Measurements from ENCODE around the gene SERINC5.
A peak's percentile ranks its signal among the peaks of the same experiment; 100 is the strongest.
"Not testable (repeated sequence)": the region's sequence is repeated elsewhere in the genome, so short reads cannot be mapped to it uniquely, and the experiment has no call there.

Gene SERINC5

DNA sequence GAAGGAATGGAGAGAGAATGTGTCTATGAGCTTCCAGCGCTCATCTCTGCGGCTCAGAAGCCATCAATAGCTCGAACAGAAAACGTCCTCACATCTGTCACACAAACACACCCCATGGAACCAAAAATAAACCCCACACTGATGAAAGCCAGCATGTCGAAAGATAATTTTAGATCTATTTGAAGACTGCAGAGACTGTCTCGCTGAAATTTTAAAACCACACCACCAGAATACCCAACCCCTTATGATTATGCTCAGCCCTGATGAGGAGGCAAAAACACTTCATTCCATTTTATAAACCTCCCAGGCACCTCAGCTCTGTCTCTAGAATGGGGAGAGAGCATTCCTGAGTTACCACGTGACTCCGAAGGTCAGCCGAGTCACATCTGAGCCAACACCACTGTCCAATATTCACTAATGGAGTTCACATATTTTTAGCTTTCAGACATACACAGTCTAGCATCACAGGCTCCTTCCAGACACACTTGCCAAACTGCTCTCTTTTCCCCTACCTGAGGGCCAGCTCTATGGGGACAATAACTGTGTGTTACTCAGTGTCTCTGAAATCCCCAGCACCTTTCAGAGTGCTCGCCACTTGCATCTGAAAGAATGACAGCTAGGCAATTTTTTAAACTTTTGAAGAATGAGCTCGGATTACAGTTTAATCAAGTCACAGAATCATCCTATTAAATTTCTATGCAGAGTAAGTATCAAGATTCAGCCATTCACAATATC lies 63.2 kb downstream of the SERINC5 start:
- no peak for DNase-seq

DNA sequence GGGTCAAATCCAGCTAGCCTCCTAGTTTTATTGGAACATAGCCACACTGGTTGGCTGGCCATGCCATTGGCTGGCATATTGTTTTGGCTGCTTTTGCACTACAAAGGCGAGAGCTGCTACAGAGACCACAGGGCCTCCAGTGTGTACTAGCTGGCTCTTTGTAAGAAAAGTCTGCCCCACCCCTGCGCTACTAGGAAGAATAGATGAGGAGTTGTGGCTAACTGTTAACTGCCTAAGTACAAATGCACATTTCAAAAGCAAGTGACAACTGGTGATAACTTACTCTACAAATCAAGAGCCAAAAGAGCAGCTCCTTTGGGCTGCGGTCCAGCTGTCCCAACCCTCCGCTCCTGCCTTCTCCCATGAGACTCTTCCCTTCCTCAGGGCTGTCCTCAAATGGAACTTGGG lies 63.9 kb downstream of the SERINC5 start:
- DNase-seq, result no peak

DNA sequence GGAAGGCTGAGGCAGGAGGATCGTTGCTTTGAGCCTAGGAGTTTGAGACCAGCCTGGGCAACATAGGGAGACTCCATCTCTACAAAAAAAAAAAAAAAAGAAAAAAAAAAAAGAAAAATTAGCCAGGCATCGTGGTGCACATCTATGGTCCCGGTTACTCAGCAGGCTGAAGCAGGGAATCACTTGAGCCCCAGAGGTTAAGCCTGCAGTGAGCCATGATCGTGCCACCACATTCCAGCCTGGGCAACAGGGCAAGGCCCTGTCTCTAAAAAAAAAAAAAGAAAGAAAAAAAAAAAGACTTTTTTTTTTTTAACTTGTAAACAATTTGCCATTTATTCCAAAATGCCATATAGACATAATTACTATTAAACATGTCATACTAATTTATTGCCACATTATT lies 64.5 kb downstream of the SERINC5 start:
- no peak for DNase-seq

DNA sequence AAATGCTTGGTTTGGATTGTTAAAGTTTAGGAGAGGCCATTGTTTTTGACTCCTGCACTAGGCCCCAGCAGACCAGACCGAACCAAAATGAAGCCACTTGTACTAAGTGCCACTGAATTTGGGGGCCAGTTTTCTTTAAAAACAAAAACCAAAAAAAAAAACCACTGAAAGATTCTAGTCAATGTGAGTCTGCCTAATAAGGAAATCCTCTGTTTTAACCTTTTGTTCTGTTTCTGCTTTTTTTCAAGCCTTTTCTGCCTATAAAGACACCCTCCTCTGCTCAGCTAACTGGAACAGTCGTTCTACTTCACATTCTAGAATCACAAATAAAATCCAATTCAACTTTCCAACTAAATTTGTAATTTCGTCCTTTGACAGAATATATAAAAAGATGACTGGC lies 64.9 kb downstream of the SERINC5 start:
- DNase-seq, result peak in 1 of 2 donors; percentile 20

DNA sequence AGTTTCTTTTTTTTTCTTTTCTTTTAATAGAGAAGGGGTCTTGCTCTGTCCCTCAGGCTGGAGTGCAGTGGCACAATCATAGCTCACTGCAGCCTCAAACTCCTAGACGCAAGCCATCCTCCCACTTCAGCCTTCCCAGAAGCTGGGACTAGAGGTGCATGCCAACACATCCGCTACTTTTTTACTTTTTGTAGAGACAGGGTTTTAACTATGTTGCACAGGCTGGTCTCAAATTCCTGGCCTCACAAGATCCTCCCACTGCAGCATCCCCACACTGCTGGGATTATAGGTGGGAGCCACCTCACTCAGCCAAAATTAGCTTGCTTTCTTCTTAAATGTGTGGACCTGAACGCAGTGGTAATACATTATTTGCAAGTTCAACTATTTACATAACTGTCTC lies 66.1 kb downstream of the SERINC5 start:
- no peak for DNase-seq

DNA sequence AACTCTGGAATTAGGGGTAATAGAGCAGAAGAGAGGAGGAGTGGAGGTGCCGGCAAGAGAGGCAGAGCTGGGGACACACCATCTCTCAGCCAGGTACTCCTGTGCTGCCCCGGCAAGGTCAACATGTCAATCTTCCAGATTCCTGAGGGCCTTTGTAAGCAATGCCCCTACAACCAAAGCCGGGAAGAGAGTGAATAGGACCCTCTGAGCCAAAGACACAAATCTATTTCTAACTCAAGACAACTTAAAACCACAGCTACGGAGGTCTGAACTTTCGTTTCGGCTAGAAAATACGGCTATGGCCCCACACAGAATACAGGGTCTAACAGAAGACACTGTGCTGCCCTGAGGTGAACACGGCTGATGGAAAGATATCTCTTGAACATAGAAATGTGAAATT lies 66.6 kb downstream of the SERINC5 start:
- no peak for DNase-seq

DNA sequence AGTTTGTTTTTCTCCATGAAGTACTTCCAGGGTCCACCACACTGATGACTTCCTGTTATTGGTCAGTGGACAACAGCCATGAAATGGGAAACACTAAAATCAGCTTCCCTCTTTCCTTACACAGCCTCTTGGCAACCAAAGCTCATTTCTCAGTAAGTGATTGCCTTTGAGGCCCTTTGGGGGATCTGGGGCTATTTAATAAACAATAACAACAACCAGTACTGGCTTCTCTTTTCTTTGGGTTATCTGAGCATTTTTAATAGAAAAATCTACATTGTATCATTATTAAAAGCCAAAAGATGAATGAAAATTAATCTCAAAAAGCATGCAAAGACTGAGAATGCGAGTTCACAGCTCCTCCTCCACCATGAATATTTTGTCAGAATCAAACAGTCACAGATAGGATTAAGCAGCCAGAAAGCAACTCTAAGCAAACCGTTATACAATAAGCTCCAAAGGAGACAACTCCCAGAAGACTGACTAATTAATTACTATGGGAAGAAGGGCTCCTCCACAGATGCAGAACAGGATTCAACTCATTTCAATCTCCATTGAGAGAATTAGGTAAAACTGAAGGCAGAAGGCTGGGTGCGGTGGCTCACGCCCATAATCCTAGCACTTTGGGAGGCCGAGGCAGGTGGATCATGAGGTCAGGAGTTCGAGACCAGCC lies 68.3 kb downstream of the SERINC5 start:
- peak in 1 of 2 donors; percentile 18 for DNase-seq

DNA sequence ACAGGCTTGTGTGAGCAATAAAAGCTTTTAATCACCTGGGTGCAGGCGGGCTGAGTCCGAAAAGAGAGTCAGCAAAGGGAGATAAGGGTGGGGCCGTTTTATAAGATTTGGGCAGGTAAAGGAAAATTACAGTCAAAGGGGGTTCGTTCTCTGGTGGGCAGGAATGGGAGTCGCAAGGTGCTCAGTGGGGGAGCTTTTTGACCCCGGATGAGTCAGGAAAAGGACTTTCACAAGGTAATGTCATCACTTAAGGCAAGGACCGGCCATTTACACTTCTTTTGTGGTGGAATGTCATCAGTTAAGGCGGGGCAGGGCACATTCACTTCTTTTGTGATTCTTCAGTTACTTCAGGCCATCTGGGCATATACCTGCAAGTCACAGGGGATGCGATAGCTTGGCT lies 70.3 kb downstream of the SERINC5 start:
- DNase-seq, result not testable (repeated sequence)

DNA sequence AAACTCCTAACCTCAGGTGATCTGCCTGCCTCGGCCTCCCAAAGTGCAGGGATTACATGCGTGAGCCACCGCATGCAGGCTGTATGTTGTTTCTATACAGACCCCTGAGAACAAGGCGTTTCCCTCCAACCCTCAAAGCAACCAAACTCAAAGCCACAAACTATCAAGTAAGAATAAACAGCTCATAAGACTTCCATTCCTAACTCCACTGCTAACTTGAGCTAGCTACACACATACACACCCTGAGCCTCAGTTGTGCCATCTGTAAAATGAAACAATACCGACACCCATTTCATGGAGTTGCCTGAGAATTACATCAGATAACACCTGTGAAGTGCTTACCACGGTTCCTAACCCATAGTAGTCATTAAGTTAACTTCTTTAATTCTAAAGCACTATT lies 70.8 kb downstream of the SERINC5 start:
- no peak for DNase-seq

DNA sequence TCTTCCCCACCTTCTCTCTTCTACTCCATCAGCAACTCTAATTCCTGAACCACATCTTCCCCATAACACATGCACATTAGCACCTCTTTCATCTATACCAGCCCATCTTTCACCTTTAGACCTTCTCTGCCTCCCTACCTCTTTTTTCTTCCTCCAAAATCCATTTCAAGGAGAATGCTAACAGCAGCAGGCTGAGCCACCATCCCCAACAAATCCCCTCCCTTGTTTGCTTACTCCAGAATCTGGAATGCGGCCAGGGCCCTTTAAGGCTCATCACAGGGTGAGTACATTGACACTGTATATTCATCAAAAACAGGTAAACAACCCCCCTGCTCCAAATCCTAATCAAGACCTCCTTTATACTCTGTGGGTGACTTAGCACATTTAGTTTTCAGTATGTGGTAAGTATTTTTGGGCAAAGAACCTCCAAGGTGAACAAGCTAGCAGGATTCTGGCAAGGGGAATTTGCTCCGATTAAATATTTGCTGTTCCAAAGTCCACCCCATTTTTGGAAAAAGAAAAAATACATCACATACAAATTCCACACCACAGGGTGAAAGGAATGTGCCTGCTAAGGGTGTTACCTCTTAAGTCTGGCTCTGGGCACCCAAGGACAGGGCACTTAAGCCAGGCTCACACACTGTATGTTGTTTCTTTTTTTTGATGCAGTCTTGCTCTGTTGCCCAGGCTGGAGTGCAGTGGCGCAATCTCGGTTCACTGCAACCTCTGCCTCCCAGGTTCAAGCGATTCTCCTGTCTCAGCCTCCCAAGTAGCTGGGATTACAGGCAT lies 71.4 kb downstream of the SERINC5 start:
- DNase-seq, result no peak

DNA sequence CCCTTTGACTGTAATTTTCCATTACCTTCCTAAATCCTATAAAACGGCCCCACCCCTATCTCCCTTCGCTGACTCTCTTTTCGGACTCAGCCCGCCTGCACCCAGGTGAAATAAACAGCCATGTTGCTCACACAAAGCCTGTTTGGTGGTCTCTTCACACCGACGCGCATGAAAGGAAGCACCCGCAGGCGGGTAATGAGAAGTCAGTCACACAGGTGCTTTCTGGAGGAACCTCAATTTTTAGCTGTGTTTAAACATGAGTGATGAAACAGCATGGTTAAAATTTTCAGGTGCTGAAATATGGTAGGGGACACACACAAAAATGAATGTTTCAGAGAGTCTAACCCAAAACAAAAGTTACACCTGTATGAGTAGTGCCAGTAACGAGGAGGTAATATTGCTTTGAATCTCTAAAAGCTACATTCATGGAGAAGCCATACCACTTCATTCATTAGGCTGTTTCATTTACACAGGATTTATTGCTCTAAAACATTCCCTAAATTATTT lies 72.1 kb downstream of the SERINC5 start:
- DNase-seq, result not testable (repeated sequence)

DNA sequence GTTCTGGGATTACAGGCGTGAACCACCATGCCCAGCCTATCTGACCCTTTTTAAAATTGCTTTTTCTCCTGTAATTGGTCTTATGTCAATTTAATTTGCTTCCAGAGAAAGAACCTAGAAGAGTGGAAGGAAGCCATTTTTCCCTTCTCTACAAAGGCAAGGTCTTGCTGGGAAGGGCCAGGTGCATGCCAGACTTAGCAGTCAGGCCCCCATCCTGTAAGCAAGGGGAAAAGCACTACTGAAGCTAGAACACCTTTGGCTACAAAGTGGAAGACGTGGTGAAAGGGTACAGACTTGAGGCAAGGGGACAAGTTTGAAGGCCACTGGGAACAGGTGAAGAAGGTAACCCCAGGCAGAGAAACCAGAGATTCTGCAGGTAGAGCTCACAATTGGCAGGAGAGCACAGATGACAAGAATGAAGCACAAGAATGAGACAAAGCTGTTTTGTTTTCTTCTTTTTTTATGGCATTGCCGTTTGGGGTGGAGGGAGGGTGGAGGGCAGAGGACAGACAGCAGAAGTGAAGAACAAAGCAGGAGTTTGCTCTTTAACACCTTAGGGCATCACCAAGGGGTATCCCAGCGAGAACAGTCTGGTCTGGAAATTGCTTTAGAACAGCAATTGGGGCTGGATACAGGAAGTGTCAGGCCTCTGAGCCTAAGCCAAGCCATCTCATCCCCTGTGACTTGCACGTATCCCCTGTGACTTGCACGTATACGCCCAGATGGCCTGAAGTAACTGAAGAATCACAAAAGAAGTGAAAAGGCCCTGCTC lies 72.9 kb downstream of the SERINC5 start:
- DNase-seq, result no peak

DNA sequence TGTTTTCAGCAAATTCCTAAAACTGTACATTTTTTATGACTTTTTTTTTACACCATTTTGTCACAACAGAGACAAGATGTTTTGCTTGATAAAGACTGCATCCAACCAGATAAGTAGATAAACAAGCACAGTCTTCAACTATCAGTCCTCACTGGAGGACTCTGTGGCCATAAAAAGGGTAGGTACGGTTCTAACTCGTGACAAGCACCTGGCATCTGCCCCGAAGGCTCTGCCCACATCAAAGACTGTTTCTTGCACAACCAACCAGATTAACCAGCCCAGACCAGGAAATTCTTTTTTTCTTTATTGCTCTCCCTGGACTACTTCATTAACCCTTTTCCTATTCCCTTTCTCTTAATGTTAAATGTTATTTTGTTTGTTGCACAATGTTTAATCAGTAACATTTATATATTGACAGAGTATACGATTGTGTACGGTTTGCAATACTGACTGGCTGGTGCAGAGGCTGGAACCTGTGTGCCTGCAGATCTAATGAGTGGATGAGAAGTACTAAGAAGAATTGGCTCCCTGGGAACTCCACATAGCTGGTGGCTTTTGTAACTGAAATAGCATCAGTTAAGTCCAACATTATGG lies 74.1 kb downstream of the SERINC5 start:
- no peak for DNase-seq

DNA sequence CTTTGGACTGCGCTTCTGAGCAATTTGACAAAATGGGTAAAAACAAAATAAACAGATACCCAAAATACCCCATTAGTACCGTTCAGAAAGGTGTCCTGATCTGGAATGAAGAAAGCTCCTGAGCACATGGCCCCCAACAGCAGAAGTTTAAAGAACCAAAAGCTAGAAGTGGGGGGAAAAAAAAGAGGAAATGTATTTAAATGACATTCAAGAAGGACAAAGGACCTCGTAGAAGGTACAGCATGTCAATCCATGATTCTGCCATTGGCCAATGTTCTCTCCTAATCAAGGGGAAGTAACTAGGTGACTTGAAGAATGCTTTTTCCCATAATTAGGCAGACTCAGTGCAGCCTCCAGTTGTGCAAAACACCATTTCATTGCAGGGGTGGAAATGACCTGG lies 78.6 kb downstream of the SERINC5 start:
- DNase-seq, result no peak

DNA sequence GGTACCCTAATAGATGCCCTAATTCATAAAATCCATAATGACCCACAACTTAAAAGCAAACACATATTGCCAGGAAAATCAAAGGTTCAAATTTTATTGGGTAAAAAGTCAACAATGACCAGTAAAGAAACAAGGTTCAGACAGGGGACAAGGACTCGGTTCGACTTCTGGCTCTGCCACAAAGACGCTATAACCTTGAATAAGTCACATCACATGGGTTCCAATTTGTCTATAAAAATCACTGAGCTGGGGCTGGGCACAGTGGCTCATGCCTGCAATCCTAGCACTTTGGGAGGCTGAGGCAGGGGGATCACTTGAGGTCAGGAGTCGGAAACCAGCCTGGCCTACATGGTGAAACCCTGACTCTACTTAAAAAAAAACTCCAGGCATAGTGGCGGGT lies 80.5 kb downstream of the SERINC5 start:
- DNase-seq, result no peak

DNA sequence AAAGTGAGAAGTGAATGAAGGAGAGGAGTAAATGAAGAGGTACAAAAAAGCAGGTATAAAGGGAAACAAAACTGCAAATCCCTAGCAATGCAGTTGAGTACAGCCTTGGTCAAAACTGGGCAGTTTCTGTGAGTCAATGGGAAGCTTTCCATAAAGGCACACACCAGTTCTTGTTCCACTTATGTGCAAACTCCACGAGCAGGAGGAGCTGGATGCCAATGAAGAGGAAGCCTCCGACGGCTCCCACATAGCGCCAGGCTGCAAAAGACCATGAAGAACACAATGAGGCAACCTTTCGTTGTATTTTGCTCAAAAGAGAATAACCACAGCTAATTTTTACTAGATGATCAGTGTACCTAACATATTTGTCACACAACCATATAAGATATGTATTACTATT lies 81.1 kb downstream of the SERINC5 start:
- DNase-seq, result peak; percentile 10 to 53

DNA sequence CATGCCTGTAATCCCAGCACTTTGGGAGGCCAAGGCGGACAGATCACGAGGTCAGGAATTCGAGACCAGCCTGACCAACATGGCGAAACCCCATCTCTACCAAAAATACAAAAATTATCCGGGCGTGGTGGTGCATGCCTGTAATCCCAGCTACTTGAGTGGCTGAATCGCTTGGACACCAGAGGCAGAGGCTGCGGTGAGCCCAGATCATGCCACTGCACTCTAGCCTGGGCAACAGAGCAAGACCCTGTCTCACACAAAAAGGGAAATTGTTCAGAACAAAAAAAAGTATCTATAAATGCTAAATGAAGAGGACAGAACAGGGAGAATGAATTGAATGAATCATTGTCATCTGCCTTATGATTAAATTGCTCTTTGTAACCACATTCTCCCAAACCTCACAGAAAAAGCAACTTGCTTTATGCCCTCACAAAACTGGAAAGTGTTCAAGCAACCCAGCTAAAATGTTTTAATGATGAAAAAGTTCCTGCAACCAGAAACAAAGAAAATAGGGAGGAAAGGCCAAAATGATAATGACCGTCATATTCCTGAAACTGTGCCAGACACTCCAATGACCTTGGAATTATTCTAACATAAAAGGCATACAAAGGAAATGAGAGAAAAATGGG lies 83.7 kb downstream of the SERINC5 start:
- DNase-seq, result no peak

DNA sequence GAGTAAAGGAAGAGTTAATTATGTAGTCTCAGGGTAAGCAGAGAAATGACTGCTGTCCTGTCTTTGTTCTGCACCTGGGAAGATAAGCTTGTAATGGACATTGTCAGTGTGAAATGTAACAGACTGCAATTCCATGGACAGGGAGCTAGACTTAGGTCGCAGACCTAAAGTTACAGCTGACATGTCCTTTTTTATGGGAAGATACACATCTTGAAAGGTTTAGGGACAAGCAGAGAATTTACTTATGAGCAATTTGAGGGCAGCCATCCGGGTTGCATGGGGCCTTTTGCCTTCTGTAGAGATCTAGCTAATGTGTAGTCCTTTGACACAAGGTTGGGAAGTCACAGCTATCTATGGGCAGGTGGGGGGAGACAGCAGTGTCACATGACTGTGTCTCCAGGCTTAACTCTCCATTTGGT lies 85.7 kb downstream of the SERINC5 start:
- no peak for DNase-seq

DNA sequence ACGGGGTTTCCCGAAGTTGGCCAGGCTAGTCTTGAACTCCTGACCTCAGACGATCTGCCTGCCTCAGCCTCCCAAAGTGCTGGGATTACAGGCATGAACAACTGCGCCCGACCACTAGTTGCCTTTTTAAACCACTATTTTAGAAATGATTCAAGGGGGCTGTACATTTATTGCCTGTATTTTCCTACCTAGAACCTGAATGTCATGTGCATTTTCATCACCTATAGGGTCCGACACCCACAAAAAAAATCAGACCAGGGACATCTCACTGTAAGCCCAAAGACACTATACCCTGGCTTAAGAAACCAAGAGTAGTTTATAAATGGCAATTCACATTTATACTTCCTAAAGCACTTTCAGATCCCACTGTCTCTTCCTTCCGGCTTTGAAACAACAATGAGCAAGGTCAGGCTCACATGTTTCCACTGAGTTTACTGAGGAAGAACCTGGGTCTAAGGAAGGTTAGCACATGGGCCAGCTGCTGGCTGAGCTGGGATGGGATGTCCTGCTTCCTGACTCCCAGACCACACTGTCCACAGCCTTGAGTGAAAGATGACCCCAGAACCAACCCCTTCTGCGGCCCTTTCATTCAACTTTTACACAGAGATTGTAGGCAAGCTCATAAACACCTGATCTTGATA lies 87.3 kb downstream of the SERINC5 start:
- DNase-seq, result no peak

DNA sequence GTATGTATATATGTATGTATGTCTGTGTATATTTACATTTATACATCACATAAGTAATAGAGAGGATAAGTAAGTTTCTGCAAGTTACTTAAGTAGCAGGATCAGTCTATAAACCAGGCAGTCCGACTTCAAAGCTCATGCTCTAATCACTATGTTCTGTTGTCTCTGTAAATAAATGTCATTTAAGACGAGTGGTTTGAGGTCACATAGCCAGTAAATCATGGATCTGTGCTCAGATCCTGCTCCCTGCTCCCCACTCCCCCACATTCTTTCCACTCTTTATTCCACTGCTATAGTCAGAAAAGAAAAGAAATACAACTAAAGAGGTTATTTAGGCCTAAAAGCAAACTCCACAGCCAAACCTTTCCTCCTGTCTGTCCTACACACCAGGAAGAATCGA lies 90.4 kb downstream of the SERINC5 start:
- no peak for DNase-seq

DNA sequence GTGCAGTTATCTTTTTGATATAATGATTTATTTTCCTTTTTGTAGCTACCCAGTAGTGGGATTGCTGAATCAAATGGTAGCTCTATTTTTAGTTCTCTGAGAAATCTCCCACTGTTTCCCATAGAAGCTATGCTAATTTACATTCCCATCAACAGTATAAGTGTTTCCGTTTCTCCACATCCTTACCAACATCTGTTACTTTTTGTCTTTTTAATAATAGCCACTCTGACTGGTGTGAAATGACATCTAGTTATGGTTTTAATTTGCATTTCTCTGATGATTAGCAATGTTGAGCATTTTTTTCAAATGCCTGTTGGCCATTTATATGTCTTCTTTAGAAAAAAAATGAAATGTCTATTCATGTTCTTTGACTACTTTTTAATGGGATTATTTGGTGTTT lies 94.7 kb downstream of the SERINC5 start:
- DNase-seq, result no peak
